IPS-18c (cell line): ENCODE results near the gene CDH6.

ENCODE experiments used
- H3K4me3 ChIP-seq: 2 replicates; pipeline ENCODE4 v1.7.0; 2013; ENCODE audit warnings: low read depth, mild to moderate bottlenecking, low read length, moderate library complexity; ENCODE audit not compliant: insufficient read depth
- H3K9me3 ChIP-seq: one replicate; pipeline ENCODE4 v1.6.1; 2013; ENCODE audit warnings: mild to moderate bottlenecking, low read length, moderate library complexity; ENCODE audit not compliant: control insufficient read depth, insufficient read depth

The CDH6 gene

GRCh38 chr5:31193116-31193515 is 370 bp upstream of the CDH6 start:
- 0 out of 2 replicates have a peak overlapping the region, but pooled peaks have one; percentile 15 for H3K4me3 ChIP-seq
- no peaks in the 10 kb centered on the region for H3K9me3 ChIP-seq

GRCh38 chr5:31194468-31194813 is 955 bp downstream of the CDH6 start:
- peak overlapping the region; percentile 70 for H3K4me3 ChIP-seq
- no peaks in the 10 kb centered on the region for H3K9me3 ChIP-seq

GRCh38 chr5:31194892-31195555 is 1.5 kb downstream of the CDH6 start:
- no peaks in the 10 kb centered on the region for H3K9me3 ChIP-seq
- H3K4me3 ChIP-seq = peak overlapping the region; percentile 70

DNA sequence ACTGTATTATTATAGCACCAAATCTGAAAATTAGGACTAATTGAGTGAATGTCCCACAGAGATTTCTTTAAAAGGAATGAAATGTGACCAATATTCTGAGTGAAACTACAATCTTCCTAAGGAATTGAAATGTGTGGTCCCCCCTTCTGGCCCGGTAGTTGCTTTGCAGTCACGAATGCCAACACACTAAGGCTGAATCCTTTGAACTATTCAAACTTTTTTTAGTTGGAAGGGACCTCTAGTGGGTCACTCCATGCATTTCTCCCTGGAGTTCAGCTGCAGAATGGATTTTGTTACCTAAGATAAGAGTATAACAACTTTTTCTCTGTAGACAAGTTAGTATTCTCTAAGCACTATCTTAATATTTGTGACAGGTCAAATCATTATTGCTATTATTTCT is 2.8 kb downstream of the CDH6 start:
- Histone ChIP-seq H3K4me3 (no peak overlapping the region), H3K9me3 (no peaks in the 10 kb centered on the region)

GRCh38 chr5:31197183-31197582 is 3.7 kb downstream of the CDH6 start:
- Histone ChIP-seq H3K9me3 (no peaks in the 10 kb centered on the region), H3K4me3 (no peak overlapping the region)

DNA sequence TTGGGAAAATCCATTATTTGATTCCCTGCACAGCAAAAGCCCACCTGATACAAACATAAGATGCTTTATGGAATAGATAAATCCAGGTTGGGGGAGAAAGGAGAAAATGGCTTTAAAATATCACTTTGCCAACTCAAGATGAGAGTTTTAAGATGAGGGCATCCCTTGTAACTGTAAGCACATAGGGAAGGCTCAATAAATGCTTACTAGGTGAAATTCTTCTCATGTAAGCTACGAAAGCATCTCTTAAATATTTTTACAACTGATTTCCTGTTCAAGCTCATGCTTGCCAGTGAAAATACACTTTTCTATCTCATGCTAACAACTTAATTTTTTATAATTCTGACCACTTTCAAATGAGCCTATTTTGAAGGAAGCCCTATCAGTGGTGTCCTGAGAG is 11.5 kb downstream of the CDH6 start:
- Histone ChIP-seq H3K4me3 (no peak overlapping the region), H3K9me3 (no peaks in the 10 kb centered on the region)

GRCh38 chr5:31208043-31208442 is 14.6 kb downstream of the CDH6 start:
- H3K4me3 ChIP-seq = no peak overlapping the region
- no peaks in the 10 kb centered on the region for H3K9me3 ChIP-seq

GRCh38 chr5:31209334-31209733 is 15.8 kb downstream of the CDH6 start:
- no peaks in the 10 kb centered on the region for H3K9me3 ChIP-seq

DNA sequence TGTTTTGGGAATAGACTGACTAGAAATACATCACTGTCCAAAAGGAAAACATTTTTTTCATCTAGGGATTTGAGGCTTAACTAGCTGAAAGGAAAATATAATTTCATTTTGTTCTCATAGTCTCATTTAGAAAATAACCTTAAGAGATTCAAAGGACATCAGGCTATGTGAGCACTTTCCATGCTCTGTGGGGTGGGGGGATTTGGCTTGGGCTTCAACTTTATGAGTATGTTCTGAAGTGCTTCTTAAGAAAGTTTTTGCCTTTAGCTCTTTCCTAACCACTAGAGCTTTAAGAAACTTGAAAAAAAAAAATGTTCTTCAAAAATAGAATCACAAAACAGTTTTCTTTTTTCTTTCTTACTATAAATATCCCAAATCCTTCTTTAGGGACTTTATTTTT is 17.6 kb downstream of the CDH6 start:
- Histone ChIP-seq H3K4me3 (no peak overlapping the region), H3K9me3 (no peaks in the 10 kb centered on the region)

More at GRCh38 chr5:31209334-31209733, 15.8 kb downstream of the CDH6 start:
- no peak overlapping the region for H3K4me3 ChIP-seq

DNA sequence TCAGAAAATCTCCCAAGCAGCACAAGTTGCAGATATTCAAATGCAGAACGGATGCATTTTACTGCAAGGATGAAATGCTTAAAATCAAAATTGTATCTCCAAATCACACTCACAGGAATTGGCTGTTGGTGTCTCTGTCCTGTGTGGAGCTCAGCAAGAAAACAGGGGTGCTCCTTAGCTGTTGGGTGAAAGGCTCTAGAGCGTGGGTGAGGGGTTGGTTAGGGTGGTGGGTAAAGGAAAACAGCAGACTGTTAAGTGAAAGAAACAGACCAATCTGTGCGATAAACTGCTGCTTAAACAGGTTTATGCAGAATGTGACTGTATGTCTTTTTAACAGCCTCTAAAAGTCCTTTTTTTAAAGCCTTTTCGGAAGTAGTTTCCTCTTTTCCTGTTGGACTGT is 19.8 kb downstream of the CDH6 start:
- H3K9me3 ChIP-seq = no peaks in the 10 kb centered on the region
- H3K4me3 ChIP-seq = no peak overlapping the region

- Histone ChIP-seq H3K4me3 (no peak overlapping the region), H3K9me3 (no peaks in the 10 kb centered on the region)
Measured at GRCh38 chr5:31213705-31214121, 20.2 kb downstream of the CDH6 start.

DNA sequence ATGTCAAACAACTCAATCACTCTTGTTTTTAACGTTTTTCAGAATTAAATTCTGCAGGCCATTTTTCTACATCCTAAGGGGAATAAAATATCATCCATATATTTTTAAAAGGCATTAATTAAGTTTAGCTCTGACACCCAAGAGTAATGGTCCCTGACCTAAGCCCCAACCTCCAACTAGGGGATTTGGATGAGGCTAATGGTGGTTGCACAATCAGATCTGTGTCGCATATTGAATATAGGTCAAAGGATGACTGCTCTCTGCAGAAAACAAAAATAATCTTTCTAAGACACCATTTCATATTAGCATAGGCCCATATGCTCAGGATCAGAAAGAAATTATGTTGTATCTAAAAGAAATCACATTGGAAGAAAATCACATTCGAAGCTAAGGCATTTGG is 20.7 kb downstream of the CDH6 start:
- Histone ChIP-seq H3K9me3 (no peaks in the 10 kb centered on the region), H3K4me3 (no peak overlapping the region)

DNA sequence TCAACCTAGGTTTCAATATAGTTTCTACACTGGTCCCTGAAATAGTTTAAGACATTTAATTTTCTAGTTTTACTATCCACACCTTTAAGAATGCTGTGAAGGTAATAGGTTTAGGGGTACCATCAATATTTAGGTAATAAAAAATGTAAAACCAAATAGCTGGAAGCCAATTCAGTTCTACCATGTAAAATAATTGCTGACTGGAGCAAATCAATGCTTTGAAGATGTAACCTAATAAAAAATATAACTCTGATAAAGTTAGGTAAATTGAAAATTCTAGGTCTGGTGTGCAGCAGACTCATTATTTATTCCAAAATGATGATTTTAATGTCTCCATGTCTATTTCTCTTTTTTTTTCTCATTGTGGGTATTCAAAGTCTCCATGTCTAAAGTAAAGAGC is 21.8 kb downstream of the CDH6 start:
- Histone ChIP-seq H3K4me3 (no peak overlapping the region), H3K9me3 (no peaks in the 10 kb centered on the region)

DNA sequence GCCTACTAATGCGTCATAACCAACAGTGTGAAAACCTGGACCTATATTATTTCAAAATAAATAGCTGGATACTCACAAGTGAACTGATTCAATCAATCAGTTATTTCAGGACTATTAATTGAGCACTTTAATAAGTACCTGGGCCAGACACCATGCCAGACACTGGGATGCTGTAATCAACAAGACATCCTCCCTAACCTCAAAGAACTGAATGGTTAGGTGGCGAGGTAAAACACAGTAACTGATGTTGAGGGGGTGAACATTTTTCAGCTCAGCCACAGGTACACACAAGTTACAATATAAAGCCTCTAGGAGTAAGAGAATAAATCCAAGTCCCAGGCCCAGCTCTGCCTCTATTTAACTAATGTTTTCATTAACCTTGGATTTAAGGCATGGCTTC is 24.0 kb downstream of the CDH6 start:
- H3K4me3 ChIP-seq = no peak overlapping the region
- no peaks in the 10 kb centered on the region for H3K9me3 ChIP-seq

- no peak overlapping the region for H3K4me3 ChIP-seq
- H3K9me3 ChIP-seq = no peaks in the 10 kb centered on the region
Measured at GRCh38 chr5:31218978-31219377, 25.5 kb downstream of the CDH6 start.

- Histone ChIP-seq H3K9me3 (no peaks in the 10 kb centered on the region), H3K4me3 (no peak overlapping the region)
Measured at GRCh38 chr5:31221001-31221400, 27.5 kb downstream of the CDH6 start.

- Histone ChIP-seq H3K9me3 (no peaks in the 10 kb centered on the region), H3K4me3 (no peak overlapping the region)
Measured at GRCh38 chr5:31225118-31225517, 31.6 kb downstream of the CDH6 start.

DNA sequence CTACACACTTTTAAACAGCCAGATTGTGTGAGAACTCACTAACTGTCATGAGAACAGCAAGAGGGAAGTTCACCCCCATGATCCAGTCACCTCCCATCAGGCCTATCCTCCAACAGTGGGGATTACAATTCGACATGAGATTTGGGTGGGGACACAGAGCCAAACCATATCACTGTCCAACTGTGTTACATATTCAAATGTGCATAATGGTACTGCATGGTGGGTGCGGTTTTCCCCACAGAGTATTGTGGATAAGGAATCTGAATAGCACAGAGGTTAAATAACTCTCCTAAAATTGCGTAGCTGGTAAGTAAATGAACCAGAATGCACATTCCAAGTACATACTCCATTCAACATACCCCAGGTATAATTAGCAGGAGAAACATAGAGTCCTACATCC is 32.1 kb downstream of the CDH6 start:
- H3K4me3 ChIP-seq = no peak overlapping the region
- no peaks in the 10 kb centered on the region for H3K9me3 ChIP-seq

DNA sequence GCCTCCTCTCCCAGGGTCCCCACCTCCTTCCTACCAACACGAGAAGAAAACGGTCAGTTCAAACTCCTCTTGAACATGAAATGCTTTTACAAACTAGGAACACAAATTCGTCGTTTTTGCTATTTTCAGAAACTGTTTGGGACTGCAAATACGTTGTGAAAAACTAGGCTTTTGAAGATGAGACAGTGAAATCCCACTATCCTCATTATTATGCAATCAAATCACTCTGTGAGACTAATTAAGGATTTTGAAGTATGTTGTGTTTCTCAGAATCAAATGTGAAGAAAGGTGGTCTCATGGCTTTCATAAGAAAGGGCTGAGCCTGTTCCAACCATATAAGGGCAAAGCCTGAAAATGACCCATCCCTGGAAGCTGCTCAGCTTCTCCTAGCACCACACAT is 33.2 kb downstream of the CDH6 start:
- Histone ChIP-seq H3K9me3 (no peaks in the 10 kb centered on the region), H3K4me3 (no peak overlapping the region)
